ENCODE measurements around the gene CACHD1. TPM values are rescaled to one million over a fixed set of nuclear protein-coding genes. Genes with fewer than 3 reads are reported as not detected.

The CACHD1 gene
- total and polyA plus RNA-seq, 2 of the 8 experiments (the other 6 are each of a cell fraction or from before 2014, with no cell fraction given): 22.2 to 42.5 TPM

DNA sequence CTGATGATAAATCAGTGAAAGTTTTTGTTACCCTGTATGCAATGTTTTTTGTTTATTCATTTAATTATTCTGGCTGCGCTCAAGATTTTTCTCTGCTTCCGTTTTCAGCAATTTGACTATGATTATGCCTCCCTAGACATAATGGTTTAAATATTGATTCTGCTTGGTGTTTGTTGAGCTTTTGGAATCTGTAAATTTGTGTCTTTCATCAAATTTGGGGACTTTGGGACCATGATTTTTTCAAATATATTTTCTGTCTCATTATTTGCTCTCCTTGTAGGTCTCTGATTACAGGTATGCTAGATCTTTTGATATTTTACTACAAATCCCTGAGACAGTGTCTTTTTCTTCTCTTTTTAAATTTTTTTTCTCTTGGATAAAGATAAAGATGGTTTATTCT, 92.1 kb downstream of the CACHD1 start:
- Histone ChIP-seq H4K5ac (ENCODE audit: insufficient read length, low read depth, low read length) (no peak overlapping the region), H2AK5ac (ENCODE audit: low read depth, low read length) (no peak overlapping the region), H3K4me3 (ENCODE audit: extremely low read depth in 1 of 4, insufficient read depth in 2 of 4, low read depth in 3 of 4, low read length in 4 of 4) (no peak overlapping the region), H2BK5ac (ENCODE audit: low read depth, low read length) (no peak overlapping the region), H3K79me1 (ENCODE audit: low read depth, low read length) (no peaks in the 10 kb centered on the region), H2AFZ (ENCODE audit: low read length) (no peak overlapping the region), H4K91ac (replicated peaks; ENCODE audit: insufficient read length, low read length) (no peak overlapping the region), H2BK120ac (replicated peaks; ENCODE audit: low read depth, low read length) (no peak overlapping the region), H3K18ac (ENCODE audit: extremely low read depth, low read length) (no peak overlapping the region), H3K4ac (replicated peaks; ENCODE audit: insufficient read length, low read depth, low read length) (no peak overlapping the region), H2BK20ac (ENCODE audit: low read length) (no peak overlapping the region), H2BK15ac (ENCODE audit: low read length) (no peak overlapping the region), H3K56ac (replicated peaks; ENCODE audit: insufficient read length, low read depth, low read length) (no peak overlapping the region), H3K79me2 (ENCODE audit: control insufficient read depth in 1 of 2, insufficient read depth in 2 of 2, low read length in 2 of 2) (peaks cover 0 to 55% of the 10 kb centered on the region in 2 experiments; a peak in 2 of 4 replicates), H3K23ac (ENCODE audit: insufficient read length) (no peak overlapping the region), H4K20me1 (replicated peaks in 1 of 2; ENCODE audit: control insufficient read depth in 1 of 2, insufficient read depth in 2 of 2, low read length in 2 of 2) (peaks cover 0 to 8% of the 10 kb centered on the region in 2 experiments), H3K23me2 (ENCODE audit: low read depth, low read length) (no peaks in the 10 kb centered on the region), H2BK12ac (ENCODE audit: low read depth, low read length) (no peak overlapping the region), H3K9ac (replicated peaks in 1 of 4; ENCODE audit: extremely low read depth in 1 of 4, low read depth in 3 of 4, low read length in 3 of 4) (no peak overlapping the region), H3K4me1 (replicated peaks in 1 of 4; ENCODE audit: control insufficient read depth in 3 of 4, insufficient read depth in 4 of 4, low read length in 3 of 4) (peaks cover 3 to 12% (median 4%) of the 10 kb centered on the region in 4 experiments; a peak in 4 of 7 replicates), H3K14ac (ENCODE audit: insufficient read length) (no peak overlapping the region), H3K36me3 (ENCODE audit: control insufficient read depth in 2 of 4, insufficient read depth in 4 of 4, low read length in 3 of 4) (peaks cover 5 to 12% (median 10%) of the 10 kb centered on the region in 4 experiments; a peak in 7 of 8 replicates), H4K8ac (ENCODE audit: extremely low read depth, insufficient read depth, low read length) (no peak overlapping the region), H3K27me3 (replicated peaks in 1 of 4; ENCODE audit: control insufficient read depth in 3 of 4, extremely low read depth in 1 of 4, insufficient read depth in 3 of 4, low read length in 3 of 4) (no peaks in the 10 kb centered on the region), H3K27ac (ENCODE audit: low read depth, low read length) (no peak overlapping the region), H3K9me3 (ENCODE audit: insufficient read depth in 2 of 2, low read depth in 1 of 2, low read length in 1 of 2) (no peaks in the 10 kb centered on the region), H3K4me2 (ENCODE audit: insufficient read depth in 1 of 2, low read depth in 2 of 2, low read length in 2 of 2) (no peak overlapping the region)
- no peak for DNase-seq (ENCODE audit: low read depth in 1 of 2, low spot score in 2 of 2)
- FAIRE-seq: no peak
- 89% methylated on average over 2 of the region's 2 CpGs; no CpG with 5 or more reads in 1 of the 2 experiments for WGBS, 2 experiments (ENCODE audit: extremely low coverage in 1 of 2, insufficient coverage in 1 of 2, insufficient read length in 1 of 2, insufficient replicate concordance in 2 of 2, low coverage in 1 of 2, low lambda C conversion rate in 2 of 2, missing lambda C conversion rate in 1 of 2)
- no peak for TF ChIP-seq RXRA (IDR thresholded peaks at IDR 0.05; ENCODE audit: insufficient read depth, low read depth, low read length)
- no peak for TF ChIP-seq CEBPB (IDR thresholded peaks at IDR 0.05; ENCODE audit: low read depth, low read length)
- ChIA-PET POLR2A (ENCODE audit: partially characterized antibody) (no interaction called here), CTCF (ENCODE audit: partially characterized antibody) (no interaction called here)

All from H1 (cell line).